Measurements from ENCODE around the gene GLDC. TPM values are rescaled to one million over a fixed set of nuclear protein-coding genes. Genes with fewer than 3 reads are reported as not detected.

GLDC gene
- total and polyA plus RNA-seq, 10 of the 15 experiments (the other 5 are each of a cell fraction or from before 2014, with no cell fraction given), result 33.1 to 165 (median 114) TPM

DNA sequence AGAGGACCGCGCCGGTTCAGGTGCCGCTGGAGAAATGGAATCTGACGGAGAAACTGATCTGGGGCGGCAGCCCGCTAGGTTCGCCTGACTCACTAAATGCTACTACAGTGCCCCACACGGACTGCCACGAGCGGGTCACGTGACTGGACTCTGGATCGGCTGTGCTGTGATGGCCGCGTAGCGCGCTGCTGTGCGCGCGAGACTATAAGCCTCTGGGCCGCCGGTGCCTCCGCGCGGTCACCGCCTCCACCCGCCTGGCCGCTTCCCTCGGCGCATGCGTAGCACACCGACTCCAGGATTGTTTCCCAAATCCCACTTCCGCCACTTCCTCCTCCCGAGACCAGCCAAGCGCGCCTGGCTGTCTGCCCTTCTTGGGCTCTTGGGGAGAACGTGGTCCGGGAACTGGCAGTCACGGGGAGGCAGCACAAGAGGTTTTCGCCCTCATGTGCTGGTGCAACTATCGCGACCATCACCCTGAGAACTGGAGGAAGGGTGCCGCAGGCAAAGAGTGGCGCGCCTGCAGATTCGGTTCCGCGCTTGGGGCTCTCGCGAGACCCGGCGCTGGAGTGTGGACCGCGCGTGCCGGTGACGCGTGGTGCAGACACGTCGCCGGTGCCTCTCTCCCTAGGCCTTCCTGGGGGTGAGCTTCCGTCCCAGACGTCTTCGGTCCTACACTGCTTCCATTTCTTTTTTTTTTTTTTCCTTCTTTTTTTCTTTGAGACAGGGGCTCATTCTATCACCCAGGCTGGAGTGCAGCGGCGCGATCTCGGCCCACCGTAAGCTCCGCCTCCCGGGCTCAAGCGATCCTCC, 35.8 kb upstream of the GLDC start (continued):
- TF ChIP-seq YY1 (IDR thresholded peaks at IDR 0.05; ENCODE audit: low read depth, low read length) (peak; percentile 79), RCOR1 (conservative IDR thresholded peaks at IDR 0.05; ENCODE audit: low read depth, low read length) (peak; percentile 99), POLR2AphosphoS5 (IDR thresholded peaks at IDR 0.05; ENCODE audit: low read length) (peak; percentile 98), NR2C2 (IDR thresholded peaks at IDR 0.05; ENCODE audit: borderline replicate concordance, control insufficient read depth, insufficient read length, low read depth) (no peak), RFX5 (IDR thresholded peaks at IDR 0.05; ENCODE audit: low read depth, low read length) (no peak), SMAD5 (IDR thresholded peaks at IDR 0.05; ENCODE audit: low read depth) (peak; percentile 95; the same call in 1 of the 2 replicates), FOXM1 (IDR thresholded peaks at IDR 0.05; ENCODE audit: low read depth, low read length) (no peak), ZBED1 (IDR thresholded peaks at IDR 0.05; ENCODE audit: borderline replicate concordance) (peak; percentile 99), JUND (IDR thresholded peaks at IDR 0.05; ENCODE audit: low read depth, low read length) (no peak), ZZZ3 (IDR thresholded peaks at IDR 0.05; ENCODE audit: control insufficient read depth, insufficient read length, low read depth) (no peak), IRF4 (IDR thresholded peaks at IDR 0.05; ENCODE audit: low read depth, low read length) (0 out of 2 replicates have a peak, but pooled peaks have one; percentile 50), POLR2AphosphoS2 (IDR thresholded peaks at IDR 0.05; ENCODE audit: low read depth, low read length) (peak; percentile 95), KLF5 (IDR thresholded peaks at IDR 0.05; ENCODE audit: partially characterized antibody) (peak; percentile 27), CHD4 (IDR thresholded peaks at IDR 0.05) (no peak), FOXK2 (IDR thresholded peaks at IDR 0.05) (no peak), SUZ12 (IDR thresholded peaks at IDR 0.05; ENCODE audit: unreplicated experiment) (no peak), ESRRA (IDR thresholded peaks at IDR 0.05; ENCODE audit: low read length) (no peak), HCFC1 (IDR thresholded peaks at IDR 0.05; ENCODE audit: low read length) (peak; percentile 49)
- TF ChIP-seq, protein P1, sequence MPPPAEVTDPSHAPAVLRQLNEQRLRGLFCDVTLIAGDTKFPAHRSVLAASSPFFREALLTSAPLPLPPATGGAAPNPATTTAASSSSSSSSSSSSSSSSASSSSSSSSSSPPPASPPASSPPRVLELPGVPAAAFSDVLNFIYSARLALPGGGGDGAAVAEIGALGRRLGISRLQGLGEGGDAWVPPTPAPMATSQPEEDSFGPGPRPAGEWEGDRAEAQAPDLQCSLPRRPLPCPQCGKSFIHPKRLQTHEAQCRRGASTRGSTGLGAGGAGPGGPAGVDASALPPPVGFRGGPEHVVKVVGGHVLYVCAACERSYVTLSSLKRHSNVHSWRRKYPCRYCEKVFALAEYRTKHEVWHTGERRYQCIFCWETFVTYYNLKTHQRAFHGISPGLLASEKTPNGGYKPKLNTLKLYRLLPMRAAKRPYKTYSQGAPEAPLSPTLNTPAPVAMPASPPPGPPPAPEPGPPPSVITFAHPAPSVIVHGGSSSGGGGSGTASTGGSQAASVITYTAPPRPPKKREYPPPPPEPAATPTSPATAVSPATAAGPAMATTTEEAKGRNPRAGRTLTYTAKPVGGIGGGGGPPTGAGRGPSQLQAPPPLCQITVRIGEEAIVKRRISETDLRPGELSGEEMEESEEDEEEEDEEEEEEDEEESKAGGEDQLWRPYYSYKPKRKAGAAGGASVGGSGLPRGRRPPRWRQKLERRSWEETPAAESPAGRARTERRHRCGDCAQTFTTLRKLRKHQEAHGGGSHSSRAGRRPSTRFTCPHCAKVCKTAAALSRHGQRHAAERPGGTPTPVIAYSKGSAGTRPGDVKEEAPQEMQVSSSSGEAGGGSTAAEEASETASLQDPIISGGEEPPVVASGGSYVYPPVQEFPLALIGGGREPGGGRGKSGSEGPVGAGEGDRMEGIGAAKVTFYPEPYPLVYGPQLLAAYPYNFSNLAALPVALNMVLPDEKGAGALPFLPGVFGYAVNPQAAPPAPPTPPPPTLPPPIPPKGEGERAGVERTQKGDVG (CRISPR knock-in tag; IDR thresholded peaks at IDR 0.05), result peak; percentile 93
- TF ChIP-seq, protein P2, sequence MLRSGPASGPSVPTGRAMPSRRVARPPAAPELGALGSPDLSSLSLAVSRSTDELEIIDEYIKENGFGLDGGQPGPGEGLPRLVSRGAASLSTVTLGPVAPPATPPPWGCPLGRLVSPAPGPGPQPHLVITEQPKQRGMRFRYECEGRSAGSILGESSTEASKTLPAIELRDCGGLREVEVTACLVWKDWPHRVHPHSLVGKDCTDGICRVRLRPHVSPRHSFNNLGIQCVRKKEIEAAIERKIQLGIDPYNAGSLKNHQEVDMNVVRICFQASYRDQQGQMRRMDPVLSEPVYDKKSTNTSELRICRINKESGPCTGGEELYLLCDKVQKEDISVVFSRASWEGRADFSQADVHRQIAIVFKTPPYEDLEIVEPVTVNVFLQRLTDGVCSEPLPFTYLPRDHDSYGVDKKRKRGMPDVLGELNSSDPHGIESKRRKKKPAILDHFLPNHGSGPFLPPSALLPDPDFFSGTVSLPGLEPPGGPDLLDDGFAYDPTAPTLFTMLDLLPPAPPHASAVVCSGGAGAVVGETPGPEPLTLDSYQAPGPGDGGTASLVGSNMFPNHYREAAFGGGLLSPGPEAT (IDR thresholded peaks at IDR 0.05; ENCODE audit: low read depth), result peak; percentile 95
- TF ChIP-seq, protein P3, sequence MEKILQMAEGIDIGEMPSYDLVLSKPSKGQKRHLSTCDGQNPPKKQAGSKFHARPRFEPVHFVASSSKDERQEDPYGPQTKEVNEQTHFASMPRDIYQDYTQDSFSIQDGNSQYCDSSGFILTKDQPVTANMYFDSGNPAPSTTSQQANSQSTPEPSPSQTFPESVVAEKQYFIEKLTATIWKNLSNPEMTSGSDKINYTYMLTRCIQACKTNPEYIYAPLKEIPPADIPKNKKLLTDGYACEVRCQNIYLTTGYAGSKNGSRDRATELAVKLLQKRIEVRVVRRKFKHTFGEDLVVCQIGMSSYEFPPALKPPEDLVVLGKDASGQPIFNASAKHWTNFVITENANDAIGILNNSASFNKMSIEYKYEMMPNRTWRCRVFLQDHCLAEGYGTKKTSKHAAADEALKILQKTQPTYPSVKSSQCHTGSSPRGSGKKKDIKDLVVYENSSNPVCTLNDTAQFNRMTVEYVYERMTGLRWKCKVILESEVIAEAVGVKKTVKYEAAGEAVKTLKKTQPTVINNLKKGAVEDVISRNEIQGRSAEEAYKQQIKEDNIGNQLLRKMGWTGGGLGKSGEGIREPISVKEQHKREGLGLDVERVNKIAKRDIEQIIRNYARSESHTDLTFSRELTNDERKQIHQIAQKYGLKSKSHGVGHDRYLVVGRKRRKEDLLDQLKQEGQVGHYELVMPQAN (conservative IDR thresholded peaks at IDR 0.05), result peak; percentile 29; the same call in 1 of the 2 replicates
- TF ChIP-seq, protein P4, sequence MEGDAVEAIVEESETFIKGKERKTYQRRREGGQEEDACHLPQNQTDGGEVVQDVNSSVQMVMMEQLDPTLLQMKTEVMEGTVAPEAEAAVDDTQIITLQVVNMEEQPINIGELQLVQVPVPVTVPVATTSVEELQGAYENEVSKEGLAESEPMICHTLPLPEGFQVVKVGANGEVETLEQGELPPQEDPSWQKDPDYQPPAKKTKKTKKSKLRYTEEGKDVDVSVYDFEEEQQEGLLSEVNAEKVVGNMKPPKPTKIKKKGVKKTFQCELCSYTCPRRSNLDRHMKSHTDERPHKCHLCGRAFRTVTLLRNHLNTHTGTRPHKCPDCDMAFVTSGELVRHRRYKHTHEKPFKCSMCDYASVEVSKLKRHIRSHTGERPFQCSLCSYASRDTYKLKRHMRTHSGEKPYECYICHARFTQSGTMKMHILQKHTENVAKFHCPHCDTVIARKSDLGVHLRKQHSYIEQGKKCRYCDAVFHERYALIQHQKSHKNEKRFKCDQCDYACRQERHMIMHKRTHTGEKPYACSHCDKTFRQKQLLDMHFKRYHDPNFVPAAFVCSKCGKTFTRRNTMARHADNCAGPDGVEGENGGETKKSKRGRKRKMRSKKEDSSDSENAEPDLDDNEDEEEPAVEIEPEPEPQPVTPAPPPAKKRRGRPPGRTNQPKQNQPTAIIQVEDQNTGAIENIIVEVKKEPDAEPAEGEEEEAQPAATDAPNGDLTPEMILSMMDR (IDR thresholded peaks at IDR 0.05 in 2 of 3, conservative IDR thresholded peaks at IDR 0.05 in 1 of 3; ENCODE audit: control insufficient read depth in 2 of 3, extremely low read depth in 1 of 3, insufficient read depth in 1 of 3, low read depth in 3 of 3, low read length in 3 of 3), result no peak

Measured in GM12878 (cell line).